Glomerular visceral epithelial cell (primary cell): ENCODE results near the gene TTC9B.
"Not testable (repeated sequence)": the region's sequence is repeated elsewhere in the genome, so short reads cannot be mapped to it uniquely, and the experiment has no call there.

Experiments used
- DNase-seq: peaks from one replicate; pipeline ENCODE4 v3.0.0-alpha.2; 2016; ENCODE audit errors: extremely low spot score

The TTC9B gene

GRCh38 chr19:40232949-40233810, 15.0 kb upstream of the TTC9B start:
- no peak for DNase-seq

GRCh38 chr19:40232479-40232878, 14.3 kb upstream of the TTC9B start:
- DNase-seq, result no peak

- peak; percentile 35 for DNase-seq
Measured at GRCh38 chr19:40231544-40232424, 13.6 kb upstream of the TTC9B start.

- no peak for DNase-seq
Measured at GRCh38 chr19:40231057-40231456, 12.9 kb upstream of the TTC9B start.

GRCh38 chr19:40229926-40230417, 11.8 kb upstream of the TTC9B start:
- DNase-seq, result no peak

- DNase-seq, result peak; percentile 17
Measured at GRCh38 chr19:40229484-40229883, 11.3 kb upstream of the TTC9B start.

- DNase-seq, result no peak
Measured at GRCh38 chr19:40228863-40229262, 10.7 kb upstream of the TTC9B start.

- no peak for DNase-seq
Measured at GRCh38 chr19:40228346-40228745, 10.2 kb upstream of the TTC9B start.

- no peak for DNase-seq
Measured at GRCh38 chr19:40225440-40226305, 7.5 kb upstream of the TTC9B start.

GRCh38 chr19:40224342-40225150, 6.4 kb upstream of the TTC9B start:
- DNase-seq, result no peak

GRCh38 chr19:40223135-40223822, 5.1 kb upstream of the TTC9B start:
- no peak for DNase-seq

GRCh38 chr19:40221858-40222619, 3.9 kb upstream of the TTC9B start:
- DNase-seq, result peak; percentile 92

- no peak for DNase-seq
Measured at GRCh38 chr19:40220674-40221073, 2.5 kb upstream of the TTC9B start.

GRCh38 chr19:40219721-40220276, 1.6 kb upstream of the TTC9B start:
- peak; percentile 73 for DNase-seq

- not testable (repeated sequence) for DNase-seq
Measured at GRCh38 chr19:40219029-40219428, 845 bp upstream of the TTC9B start.

- DNase-seq, result no peak
Measured at GRCh38 chr19:40217027-40217810, 965 bp downstream of the TTC9B start.

GRCh38 chr19:40216777-40217026, 1.5 kb downstream of the TTC9B start:
- no peak for DNase-seq

GRCh38 chr19:40216013-40216776, 2.0 kb downstream of the TTC9B start:
- no peak for DNase-seq
